LNCaP clone FGC (cell line): ENCODE data around the gene ST6GALNAC1.

ENCODE experiments used
- DNase-seq: peaks from one replicate; pipeline ENCODE4 v3.0.0-alpha.2; 2011; ENCODE audit warnings: low read depth
- H3K4me3 ChIP-seq: 2 replicates; pipeline ENCODE4 v1.5.1; 2011; ENCODE audit warnings: mild to moderate bottlenecking, low read depth, low read length, control low read depth
- TF ChIP-seq, protein P1 (sequence below): IDR thresholded peaks from 2 replicates; pipeline ENCODE4 v1.5.1; 2012; ENCODE audit warnings: mild to moderate bottlenecking; ENCODE audit not compliant: control insufficient read depth, insufficient read depth; ENCODE audit errors: extremely low read depth

The ST6GALNAC1 gene

GRCh38 chr17:76598004-76598439 is 45.5 kb downstream of the ST6GALNAC1 start:
- TF ChIP-seq, protein P1, sequence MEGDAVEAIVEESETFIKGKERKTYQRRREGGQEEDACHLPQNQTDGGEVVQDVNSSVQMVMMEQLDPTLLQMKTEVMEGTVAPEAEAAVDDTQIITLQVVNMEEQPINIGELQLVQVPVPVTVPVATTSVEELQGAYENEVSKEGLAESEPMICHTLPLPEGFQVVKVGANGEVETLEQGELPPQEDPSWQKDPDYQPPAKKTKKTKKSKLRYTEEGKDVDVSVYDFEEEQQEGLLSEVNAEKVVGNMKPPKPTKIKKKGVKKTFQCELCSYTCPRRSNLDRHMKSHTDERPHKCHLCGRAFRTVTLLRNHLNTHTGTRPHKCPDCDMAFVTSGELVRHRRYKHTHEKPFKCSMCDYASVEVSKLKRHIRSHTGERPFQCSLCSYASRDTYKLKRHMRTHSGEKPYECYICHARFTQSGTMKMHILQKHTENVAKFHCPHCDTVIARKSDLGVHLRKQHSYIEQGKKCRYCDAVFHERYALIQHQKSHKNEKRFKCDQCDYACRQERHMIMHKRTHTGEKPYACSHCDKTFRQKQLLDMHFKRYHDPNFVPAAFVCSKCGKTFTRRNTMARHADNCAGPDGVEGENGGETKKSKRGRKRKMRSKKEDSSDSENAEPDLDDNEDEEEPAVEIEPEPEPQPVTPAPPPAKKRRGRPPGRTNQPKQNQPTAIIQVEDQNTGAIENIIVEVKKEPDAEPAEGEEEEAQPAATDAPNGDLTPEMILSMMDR, result no peak
- no peak overlapping the region for H3K4me3 ChIP-seq
- DNase-seq, result no peak

DNA sequence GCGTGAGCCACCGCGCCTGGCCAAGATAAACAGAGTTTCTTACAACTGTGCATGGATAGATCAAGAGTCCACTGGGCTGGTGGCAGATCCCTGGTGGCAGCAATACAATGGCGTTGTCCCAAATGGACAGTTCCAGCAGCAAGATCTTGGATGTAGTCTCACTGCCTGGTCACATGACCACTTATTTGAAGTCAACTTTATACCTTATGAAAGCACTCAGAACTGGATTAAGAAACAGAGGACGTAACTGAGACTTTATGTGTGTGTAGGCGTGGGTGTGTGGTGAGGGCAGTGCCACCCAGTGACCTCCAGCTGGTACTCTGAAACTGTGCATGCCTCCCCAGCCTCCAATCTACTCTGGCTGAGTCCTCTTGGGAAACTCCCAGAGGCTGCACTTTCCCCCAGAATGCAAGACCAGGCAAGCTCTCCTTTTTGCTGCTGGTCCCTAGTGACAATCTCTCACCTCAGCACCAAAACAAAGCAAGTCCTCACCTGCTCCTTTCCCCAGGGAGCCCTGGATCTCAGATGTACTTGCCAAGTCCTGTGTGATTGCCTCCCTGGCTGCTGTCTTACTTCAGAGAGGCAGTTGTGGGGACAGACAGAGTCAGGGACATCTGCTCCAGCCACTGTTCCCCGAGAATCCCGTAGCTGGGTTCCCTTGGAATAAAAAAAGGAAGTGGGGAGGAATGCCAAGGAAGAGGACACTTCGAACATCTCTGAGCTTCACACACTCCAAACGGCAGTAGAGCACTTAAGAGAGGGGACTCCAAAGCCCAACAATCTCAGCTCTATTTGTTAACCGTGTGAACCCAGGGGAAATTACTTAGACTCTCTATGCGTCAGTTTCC is 46.2 kb downstream of the ST6GALNAC1 start:
- TF ChIP-seq, protein P1, result no peak
- DNase-seq, result no peak
- no peak overlapping the region for H3K4me3 ChIP-seq

GRCh38 chr17:76594690-76595089 is 48.9 kb downstream of the ST6GALNAC1 start:
- DNase-seq, result no peak
- TF ChIP-seq, protein P1, result no peak
- no peak overlapping the region for H3K4me3 ChIP-seq

DNA sequence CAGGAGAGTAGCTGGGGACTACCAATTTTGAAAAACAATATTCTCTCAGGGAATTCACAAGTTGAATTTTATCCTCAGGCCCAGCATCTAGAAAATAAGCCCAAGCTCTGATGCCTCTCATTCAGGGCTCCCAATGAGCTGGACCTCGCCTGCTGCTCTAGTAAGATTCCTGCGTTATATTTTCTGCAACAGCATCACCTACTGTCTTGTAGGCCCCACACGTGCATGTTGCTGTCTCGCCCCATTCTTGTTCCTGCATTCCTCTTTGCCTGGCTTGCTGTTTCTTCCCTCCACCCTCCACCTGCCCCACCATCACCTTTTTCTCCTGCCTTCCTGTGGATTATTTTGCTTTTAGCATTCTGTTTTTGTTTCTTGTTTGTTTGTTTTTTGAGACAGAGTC is 49.6 kb downstream of the ST6GALNAC1 start:
- no peak overlapping the region for H3K4me3 ChIP-seq
- DNase-seq, result no peak
- TF ChIP-seq, protein P1, result no peak

DNA sequence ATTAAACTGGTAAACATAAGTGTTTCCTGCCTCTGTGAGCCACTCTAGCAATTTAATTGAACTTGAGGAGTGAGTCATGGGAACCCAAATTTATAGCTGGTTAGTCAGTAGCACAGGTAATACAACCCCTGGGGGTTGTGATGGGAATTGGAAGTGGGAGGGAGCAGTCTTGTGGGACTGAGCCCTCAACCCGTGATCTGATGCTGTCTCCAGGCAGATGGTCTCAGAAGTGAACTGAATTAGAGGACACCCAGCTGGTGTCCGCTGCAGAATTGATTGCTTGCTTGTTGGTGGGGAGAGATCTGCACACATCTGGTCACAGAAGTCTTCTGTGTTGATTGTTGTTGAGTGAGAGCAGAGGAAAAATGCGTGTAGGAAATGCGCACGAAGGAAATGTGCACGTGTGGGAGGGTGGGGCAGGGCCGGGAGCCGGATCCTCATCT is 50.2 kb downstream of the ST6GALNAC1 start:
- no peak for DNase-seq
- H3K4me3 ChIP-seq, result no peak overlapping the region
- TF ChIP-seq, protein P1, result no peak

- no peak for DNase-seq
- H3K4me3 ChIP-seq, result no peak overlapping the region
- TF ChIP-seq, protein P1, result no peak
These were observed 55.4 kb downstream of the ST6GALNAC1 start for GRCh38 chr17:76588182-76588581.
